Type B pancreatic cell (in vitro differentiated cells): ENCODE data around the gene ST6GALNAC3. TPM values are rescaled to one million over a fixed set of nuclear protein-coding genes. Genes with fewer than 3 reads are reported as not detected.

Source experiments
- DNase-seq: peaks from one replicate; pipeline ENCODE4 v3.0.0; 2021; ENCODE audit warnings: mixed read lengths; ENCODE audit not compliant: unreplicated experiment; ENCODE audit errors: extremely low spot score
- H3K27ac Mint-ChIP-seq: 2 replicates; pipeline ENCODE4 v1.8.0; 2021; ENCODE audit warnings: mild to moderate bottlenecking, mixed read lengths
- H3K27me3 Mint-ChIP-seq: 2 replicates; pipeline ENCODE4 v1.8.0; 2021; ENCODE audit warnings: mixed read lengths
- H3K36me3 Mint-ChIP-seq: 2 replicates; pipeline ENCODE4 v1.8.0; 2021; ENCODE audit warnings: mixed read lengths
- H3K4me1 Mint-ChIP-seq: one replicate; pipeline ENCODE4 v1.8.0; 2021; ENCODE audit warnings: mixed read lengths; ENCODE audit not compliant: unreplicated experiment
- H3K4me3 Mint-ChIP-seq: 2 replicates; pipeline ENCODE4 v1.8.0; 2021; ENCODE audit warnings: mild to moderate bottlenecking, mixed read lengths
- H3K9me3 Mint-ChIP-seq: 2 replicates; pipeline ENCODE4 v1.8.0; 2021; ENCODE audit warnings: mixed read lengths
- CTCF ChIP-seq: fragments of 200-600 bp; sonication (generic); conservative IDR thresholded peaks from 2 replicates; pipeline ENCODE4 v1.5.0; 2021; ENCODE audit warnings: antibody characterized with exemption, mild to moderate bottlenecking
- total RNA-seq: library from RNA; stranded (reverse); gene quantifications from 2 replicates; pipeline ENCODE4 v1.2.1, GENCODE V29; 2021; ENCODE audit warnings: low replicate concordance

The ST6GALNAC3 gene
- total RNA-seq, 1 donor from 2014 or later, result 24.7 TPM

DNA sequence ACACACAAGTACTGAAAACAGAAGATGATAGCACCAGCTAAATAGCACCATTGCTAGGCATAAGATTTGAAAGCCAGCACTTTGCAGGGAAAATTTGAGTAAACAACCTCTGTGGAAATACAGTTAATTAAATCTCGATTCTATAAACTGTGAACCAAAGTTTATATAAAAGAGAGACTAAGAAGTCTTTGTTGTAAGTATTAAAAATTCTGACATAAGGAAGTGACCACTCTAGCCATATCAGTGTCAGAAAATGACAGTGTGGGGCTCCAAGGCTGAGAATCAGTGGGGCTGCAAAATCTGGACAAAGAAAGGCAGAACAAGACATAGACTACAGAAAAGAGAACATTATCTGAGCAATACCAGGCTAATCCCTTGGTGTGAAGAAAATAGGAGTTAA, 292.2 kb downstream of the ST6GALNAC3 start:
- H3K36me3 Mint-ChIP-seq, result no peaks in the 10 kb centered on the region
- no peak overlapping the region for H3K4me3 Mint-ChIP-seq
- H3K4me1 Mint-ChIP-seq, result no peaks in the 10 kb centered on the region
- no peaks in the 10 kb centered on the region for H3K9me3 Mint-ChIP-seq
- no peaks in the 10 kb centered on the region for H3K27me3 Mint-ChIP-seq
- H3K27ac Mint-ChIP-seq, result no peak overlapping the region
- no peak for DNase-seq
- no peak for TF ChIP-seq CTCF

- no peak overlapping the region for H3K4me3 Mint-ChIP-seq
- no peaks in the 10 kb centered on the region for H3K27me3 Mint-ChIP-seq
- H3K27ac Mint-ChIP-seq, result no peak overlapping the region
- no peak for DNase-seq
- H3K36me3 Mint-ChIP-seq, result no peaks in the 10 kb centered on the region
- H3K4me1 Mint-ChIP-seq, result no peaks in the 10 kb centered on the region
- TF ChIP-seq CTCF, result no peak
- no peaks in the 10 kb centered on the region for H3K9me3 Mint-ChIP-seq
These were observed 297.4 kb downstream of the ST6GALNAC3 start for GRCh38 chr1:76371941-76372340.

GRCh38 chr1:76374086-76374485, 299.5 kb downstream of the ST6GALNAC3 start:
- Mint-ChIP-seq H3K27me3 (no peaks in the 10 kb centered on the region), H3K4me3 (no peak overlapping the region), H3K4me1 (no peaks in the 10 kb centered on the region), H3K9me3 (no peaks in the 10 kb centered on the region), H3K27ac (no peak overlapping the region), H3K36me3 (no peaks in the 10 kb centered on the region)
- no peak for DNase-seq
- no peak for TF ChIP-seq CTCF

- H3K27me3 Mint-ChIP-seq, result no peaks in the 10 kb centered on the region
- no peaks in the 10 kb centered on the region for H3K4me1 Mint-ChIP-seq
- H3K9me3 Mint-ChIP-seq, result no peaks in the 10 kb centered on the region
- H3K4me3 Mint-ChIP-seq, result no peak overlapping the region
- no peak for DNase-seq
- no peak overlapping the region for H3K27ac Mint-ChIP-seq
- H3K36me3 Mint-ChIP-seq, result no peaks in the 10 kb centered on the region
- TF ChIP-seq CTCF, result no peak
These were observed 302.7 kb downstream of the ST6GALNAC3 start for GRCh38 chr1:76377247-76377646.

DNA sequence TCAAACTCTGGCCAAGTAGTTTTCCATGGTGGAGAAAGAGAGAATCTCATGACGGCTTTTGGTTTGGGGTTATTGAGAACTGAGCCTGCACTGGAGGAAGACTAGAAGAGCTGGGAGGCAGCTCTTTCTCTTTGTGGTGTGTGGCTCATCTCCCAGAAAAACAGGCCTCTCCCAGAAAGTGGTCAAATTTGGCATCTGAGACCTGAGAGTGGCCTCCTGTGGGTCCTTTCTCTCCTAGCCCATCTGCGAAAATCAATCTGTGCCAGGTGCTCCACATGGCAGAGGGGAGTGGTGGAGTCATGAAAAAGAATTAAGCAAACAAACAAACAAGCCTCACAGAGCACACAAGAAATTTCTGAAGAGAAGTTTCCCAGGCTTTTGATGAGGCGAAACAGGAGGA, 305.0 kb downstream of the ST6GALNAC3 start:
- no peak for TF ChIP-seq CTCF
- H3K4me3 Mint-ChIP-seq, result no peak overlapping the region
- no peaks in the 10 kb centered on the region for H3K9me3 Mint-ChIP-seq
- H3K4me1 Mint-ChIP-seq, result no peaks in the 10 kb centered on the region
- no peaks in the 10 kb centered on the region for H3K36me3 Mint-ChIP-seq
- no peaks in the 10 kb centered on the region for H3K27me3 Mint-ChIP-seq
- no peak overlapping the region for H3K27ac Mint-ChIP-seq
- no peak for DNase-seq

DNA sequence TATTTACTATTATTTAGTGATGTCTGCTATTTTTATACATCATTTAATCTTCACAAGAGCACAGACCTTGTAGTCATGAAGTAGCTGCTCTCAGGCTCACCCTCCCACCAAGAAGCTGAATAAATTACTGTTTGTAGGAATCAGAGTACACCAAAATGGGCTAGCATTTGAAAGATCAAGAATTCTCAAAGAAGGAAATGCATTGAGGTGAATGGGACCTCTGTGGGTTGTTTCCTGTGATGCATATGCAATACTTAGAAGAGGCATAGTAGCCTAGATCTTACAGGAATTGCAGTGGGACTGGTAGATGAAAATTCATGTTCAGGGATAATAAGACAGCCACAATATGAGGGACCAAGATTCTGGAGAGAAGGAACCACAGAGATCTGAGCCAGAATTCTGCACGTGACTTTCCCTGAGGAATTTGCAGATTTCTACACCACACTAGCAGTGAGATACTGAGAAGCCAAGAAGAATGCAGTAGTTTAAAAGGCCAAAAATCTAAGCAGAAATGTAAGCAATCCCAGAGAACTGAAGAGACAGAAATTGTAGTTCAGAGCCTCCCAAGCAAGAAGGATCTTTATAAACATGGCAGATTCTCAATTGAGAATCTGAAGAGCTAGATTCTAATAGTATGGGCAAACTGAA, 307.0 kb downstream of the ST6GALNAC3 start:
- DNase-seq, result no peak
- TF ChIP-seq CTCF, result no peak

More for the DNA sequence above, 307.0 kb downstream of the ST6GALNAC3 start:
- H3K27me3 Mint-ChIP-seq, result no peaks in the 10 kb centered on the region
- H3K27ac Mint-ChIP-seq, result no peak overlapping the region
- no peaks in the 10 kb centered on the region for H3K9me3 Mint-ChIP-seq
- H3K4me3 Mint-ChIP-seq, result no peak overlapping the region
- no peaks in the 10 kb centered on the region for H3K4me1 Mint-ChIP-seq
- H3K36me3 Mint-ChIP-seq, result no peaks in the 10 kb centered on the region
